Neural progenitor cell (in vitro differentiated cells): ENCODE data around the gene VWA2.

ENCODE experiments used
- CTCF ChIP-seq: fragments of 200-600 bp; sonication (generic); IDR thresholded peaks from 2 replicates; pipeline ENCODE4 v1.5.1; 2017; ENCODE audit warnings: antibody characterized with exemption, mild to moderate bottlenecking
- EZH2 ChIP-seq: fragments of 200-600 bp; sonication (generic); IDR thresholded peaks from 2 replicates; pipeline ENCODE4 v1.6.1; 2017; ENCODE audit warnings: antibody characterized with exemption, mild to moderate bottlenecking, moderate library complexity
- EZH2phosphoT487 ChIP-seq: fragments of 200-600 bp; sonication (generic); IDR thresholded peaks from 2 replicates; pipeline ENCODE4 v1.6.1; 2017; ENCODE audit warnings: antibody characterized with exemption

- TF ChIP-seq CTCF, result no peak
- TF ChIP-seq EZH2, result no peak
- no peak for TF ChIP-seq EZH2phosphoT487
Measured at GRCh38 chr10:114262496-114262895, 23.4 kb downstream of the VWA2 start.
